ENCODE measurements around the gene HSH2D. TPM values are rescaled to one million over a fixed set of nuclear protein-coding genes. Genes with fewer than 3 reads are reported as not detected.

The HSH2D gene
- total RNA-seq, 2 experiments from 2014 or later: 23.6 to 26.1 TPM

GRCh38 chr19:16139752-16140151 is 3.7 kb upstream of the HSH2D start:
- H3K4me3 Mint-ChIP-seq: no peak overlapping the region
- H3K9me3 Mint-ChIP-seq: no peaks in the 10 kb centered on the region
- H3K4me1 Mint-ChIP-seq (ENCODE audit: low read depth): peaks cover 13% of the 10 kb centered on the region
- no peak for DNase-seq
- ChIA-PET CTCF (interaction anchor here (0.7 kb wide), 1 partner anchor 77 kb away, joined by 3 read pairs; no protein-coding TSS in a partner anchor), POLR2A (no interaction called here)
- no peak overlapping the region for H3K27ac Mint-ChIP-seq
- intact Hi-C loops (cut with micrococcal nuclease): no loop called here
- H3K27me3 Mint-ChIP-seq: no peaks in the 10 kb centered on the region
- H3K36me3 Mint-ChIP-seq: peaks cover 4% of the 10 kb centered on the region

DNA sequence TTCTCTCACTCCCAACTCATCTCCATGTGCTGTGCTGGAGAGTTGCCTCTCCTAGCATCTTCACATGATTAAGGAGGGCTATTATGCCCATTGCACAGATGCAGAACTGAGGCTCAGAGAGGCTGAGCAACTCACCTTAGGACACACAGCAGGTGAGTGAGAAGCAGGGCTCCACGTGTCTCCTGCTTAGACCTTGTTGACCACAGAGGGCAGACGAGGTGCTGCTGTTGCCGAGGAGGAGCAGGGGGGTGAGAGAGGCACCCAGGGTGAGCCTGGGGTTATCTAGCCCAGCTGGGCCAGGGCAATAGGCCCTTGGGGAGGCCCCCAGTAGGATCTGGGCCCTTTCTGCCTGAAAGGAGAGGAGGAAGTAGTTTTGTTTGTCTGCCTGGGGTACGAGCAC is 2.4 kb upstream of the HSH2D start:
- POLR2A ChIA-PET: interaction anchor here (0.7 kb wide), 1 partner anchor 12 kb away, joined by 3 read pairs; no protein-coding TSS in a partner anchor
- peaks cover 21% of the 10 kb centered on the region for H3K4me1 Mint-ChIP-seq (ENCODE audit: low read depth)

GRCh38 chr19:16142032-16142580 is 1.4 kb upstream of the HSH2D start:
- intact Hi-C loops (cut with micrococcal nuclease): no loop called here
- POLR2A ChIA-PET: no interaction called here
- CTCF ChIA-PET: interaction anchor here (1.4 kb wide), 1 partner anchor 79 kb away, joined by 3 read pairs; no protein-coding TSS in a partner anchor
- Mint-ChIP-seq H3K27ac (no peak overlapping the region), H3K4me1 (ENCODE audit: low read depth) (peaks cover 26% of the 10 kb centered on the region), H3K4me3 (no peak overlapping the region), H3K9me3 (no peaks in the 10 kb centered on the region), H3K36me3 (peaks cover 4% of the 10 kb centered on the region), H3K27me3 (no peaks in the 10 kb centered on the region)
- no peak for DNase-seq

More for the DNA sequence above, 2.4 kb upstream of the HSH2D start:
- Mint-ChIP-seq H3K27ac (no peak overlapping the region), H3K9me3 (no peaks in the 10 kb centered on the region), H3K36me3 (peaks cover 4% of the 10 kb centered on the region), H3K27me3 (no peaks in the 10 kb centered on the region), H3K4me3 (no peak overlapping the region)
- no peak for DNase-seq
- intact Hi-C loops (cut with micrococcal nuclease): no loop called here
- CTCF ChIA-PET: interaction anchor here (1.4 kb wide), 1 partner anchor 78 kb away, joined by 3 read pairs; no protein-coding TSS in a partner anchor

GRCh38 chr19:16144216-16144581 is 714 bp downstream of the HSH2D start:
- Mint-ChIP-seq H3K27ac (peak overlapping the region; percentile 92), H3K36me3 (peaks cover 6% of the 10 kb centered on the region), H3K4me3 (peak overlapping the region; percentile 92), H3K27me3 (no peaks in the 10 kb centered on the region), H3K9me3 (no peaks in the 10 kb centered on the region), H3K4me1 (ENCODE audit: low read depth) (peaks cover 26% of the 10 kb centered on the region)
- POLR2A ChIA-PET: interaction anchor here (0.6 to 1.7 kb wide), 7 partner anchors 9 to 913 kb away, joined by 3 to 8 read pairs (median 6); partner anchors contain the start of gene FAM32A
- CTCF ChIA-PET: interaction anchor here (0.6 to 2.2 kb wide), 7 partner anchors 26 to 238 kb away, joined by 3 to 19 read pairs (median 3); partner anchors contain the start of gene CIB3
- DNase-seq: no peak
- intact Hi-C loops (cut with micrococcal nuclease): loop anchor here (2.0 kb wide), 1 partner anchor 25 kb away; no protein-coding TSS in a partner anchor

DNA sequence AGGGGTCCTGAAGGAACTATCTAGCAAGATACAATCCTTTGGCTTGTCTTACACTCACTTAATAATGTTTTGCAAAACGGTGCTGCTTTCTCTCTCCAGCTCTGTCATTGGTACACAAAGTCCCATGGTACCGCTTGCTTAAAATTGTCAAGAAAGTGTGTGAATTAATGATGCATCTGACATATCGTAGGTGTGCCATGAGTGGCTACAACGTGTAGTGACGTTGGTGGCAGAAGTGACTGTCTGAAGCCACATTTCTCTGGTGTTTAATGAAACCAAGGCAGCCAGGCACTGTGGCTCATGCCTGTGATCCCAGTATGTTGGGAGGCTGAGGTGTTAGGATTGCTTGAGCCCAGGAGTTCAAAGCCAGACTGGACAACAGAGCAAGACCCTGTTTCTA is 2.6 kb downstream of the HSH2D start:
- Mint-ChIP-seq H3K4me3 (no peak overlapping the region), H3K4me1 (ENCODE audit: low read depth) (peaks cover 26% of the 10 kb centered on the region), H3K9me3 (no peaks in the 10 kb centered on the region), H3K36me3 (peaks cover 6% of the 10 kb centered on the region), H3K27ac (no peak overlapping the region), H3K27me3 (no peaks in the 10 kb centered on the region)
- intact Hi-C loops (cut with micrococcal nuclease): no loop called here
- no peak for DNase-seq
- ChIA-PET CTCF (no interaction called here), POLR2A (no interaction called here)

- no peak for DNase-seq
- Mint-ChIP-seq H3K27ac (no peak overlapping the region), H3K4me1 (ENCODE audit: low read depth) (peaks cover 21% of the 10 kb centered on the region), H3K9me3 (no peaks in the 10 kb centered on the region), H3K27me3 (no peaks in the 10 kb centered on the region), H3K36me3 (peaks cover 18% of the 10 kb centered on the region), H3K4me3 (no peak overlapping the region)
- ChIA-PET POLR2A (no interaction called here), CTCF (interaction anchor here (0.6 kb wide), 1 partner anchor 29 kb away, joined by 3 read pairs; no protein-coding TSS in a partner anchor)
- intact Hi-C loops (cut with micrococcal nuclease): no loop called here
Measured at GRCh38 chr19:16148443-16149229, 5.2 kb downstream of the HSH2D start.

DNA sequence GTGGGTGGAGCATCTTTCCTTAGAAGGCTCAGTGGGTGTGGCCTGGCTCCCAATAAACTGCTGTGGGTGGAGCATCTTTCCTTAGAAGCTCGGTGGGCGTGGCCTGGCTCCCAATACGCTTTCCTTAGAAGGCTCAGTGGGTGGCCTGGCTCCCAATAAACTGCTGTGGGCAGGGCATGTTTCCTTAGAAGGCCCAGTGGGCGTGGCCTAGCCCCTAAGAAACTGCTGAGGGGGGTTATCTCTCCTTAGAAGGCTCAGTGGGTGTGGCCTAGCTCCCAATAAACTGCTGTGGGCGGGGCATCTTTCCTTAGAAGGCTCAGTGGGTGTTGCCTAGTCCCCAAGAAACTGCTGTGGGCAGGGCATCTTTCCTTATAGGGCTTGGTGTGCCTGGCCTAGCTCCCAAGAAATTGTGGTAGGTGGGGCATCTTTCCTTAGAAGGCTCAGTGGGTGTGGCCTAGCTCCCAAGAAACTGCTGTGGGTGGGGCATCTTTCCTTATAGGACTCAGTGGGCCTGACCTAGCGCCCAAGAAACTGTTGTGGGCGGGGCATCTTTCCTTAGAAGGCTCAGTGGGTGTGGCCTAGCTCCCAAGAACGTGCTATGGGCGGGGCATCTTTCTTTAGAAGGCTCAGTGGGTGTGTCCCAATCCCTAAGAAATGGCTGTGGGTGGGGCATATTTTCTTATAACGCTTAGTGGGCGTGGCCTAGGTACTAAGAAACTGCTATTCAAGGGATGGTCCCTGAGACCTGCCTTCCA is 10.3 kb downstream of the HSH2D start:
- peak; percentile 17 for DNase-seq
- H3K4me1 Mint-ChIP-seq (ENCODE audit: low read depth): no peaks in the 10 kb centered on the region
- POLR2A ChIA-PET: interaction anchor here (1.0 to 2.2 kb wide), 3 partner anchors 8 to 12 kb away, joined by 3 to 7 read pairs (median 4); partner anchors contain the start of gene HSH2D
- intact Hi-C loops (cut with micrococcal nuclease): no loop called here
- peaks cover 49% of the 10 kb centered on the region for H3K36me3 Mint-ChIP-seq
- no peaks in the 10 kb centered on the region for H3K9me3 Mint-ChIP-seq
- H3K4me3 Mint-ChIP-seq: no peak overlapping the region
- no peak overlapping the region for H3K27ac Mint-ChIP-seq
- CTCF ChIA-PET: interaction anchor here (1.2 to 1.6 kb wide), 2 partner anchors 31 to 91 kb away, joined by 3 to 4 read pairs; partner anchors contain the start of gene FAM32A
- no peaks in the 10 kb centered on the region for H3K27me3 Mint-ChIP-seq

DNA sequence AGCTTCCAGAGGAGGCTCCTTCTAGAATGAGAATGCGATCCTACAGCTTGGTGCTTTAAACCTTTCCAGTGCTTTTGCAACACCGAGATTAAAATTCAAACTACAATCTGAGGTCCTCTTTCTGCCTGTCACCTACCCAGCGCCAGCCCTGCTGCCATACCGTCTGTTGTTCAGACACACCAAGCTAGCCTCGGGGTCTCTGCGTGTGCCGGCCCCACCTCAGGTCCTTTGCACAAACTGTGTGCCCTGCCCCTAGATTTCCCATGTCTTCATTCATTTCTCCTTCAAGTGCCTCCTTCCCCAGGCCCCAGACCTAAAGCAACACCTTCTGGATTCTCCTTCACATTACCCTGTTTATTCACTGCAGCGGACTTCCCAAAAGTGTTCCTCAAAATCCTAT is 11.1 kb downstream of the HSH2D start:
- Mint-ChIP-seq H3K4me3 (no peak overlapping the region), H3K27me3 (no peaks in the 10 kb centered on the region), H3K36me3 (peaks cover 47% of the 10 kb centered on the region), H3K27ac (no peak overlapping the region), H3K4me1 (ENCODE audit: low read depth) (no peaks in the 10 kb centered on the region), H3K9me3 (no peaks in the 10 kb centered on the region)
- CTCF ChIA-PET: interaction anchor here (0.6 to 1.2 kb wide), 2 partner anchors 92 to 100 kb away, joined by 3 read pairs; no protein-coding TSS in a partner anchor
- intact Hi-C loops (cut with micrococcal nuclease): no loop called here
- POLR2A ChIA-PET: no interaction called here
- no peak for DNase-seq

GRCh38 chr19:16155128-16155527 is 11.6 kb downstream of the HSH2D start:
- intact Hi-C loops (cut with micrococcal nuclease): no loop called here
- no peaks in the 10 kb centered on the region for H3K27me3 Mint-ChIP-seq
- H3K9me3 Mint-ChIP-seq: no peaks in the 10 kb centered on the region
- H3K36me3 Mint-ChIP-seq: peaks cover 47% of the 10 kb centered on the region
- DNase-seq: no peak
- CTCF ChIA-PET: interaction anchor here (0.6 to 1.2 kb wide), 2 partner anchors 92 to 101 kb away, joined by 3 read pairs; no protein-coding TSS in a partner anchor
- H3K4me1 Mint-ChIP-seq (ENCODE audit: low read depth): no peaks in the 10 kb centered on the region
- no peak overlapping the region for H3K4me3 Mint-ChIP-seq
- POLR2A ChIA-PET: no interaction called here
- H3K27ac Mint-ChIP-seq: no peak overlapping the region

GRCh38 chr19:16156904-16157303 is 13.4 kb downstream of the HSH2D start:
- Mint-ChIP-seq H3K9me3 (no peaks in the 10 kb centered on the region), H3K4me3 (no peak overlapping the region), H3K27me3 (no peaks in the 10 kb centered on the region), H3K27ac (no peak overlapping the region), H3K4me1 (ENCODE audit: low read depth) (peaks cover 17% of the 10 kb centered on the region), H3K36me3 (peaks cover 47% of the 10 kb centered on the region)
- DNase-seq: no peak
- CTCF ChIA-PET: interaction anchor here (0.9 kb wide), 1 partner anchor 94 kb away, joined by 4 read pairs; no protein-coding TSS in a partner anchor
- POLR2A ChIA-PET: interaction anchor here (0.7 kb wide), 1 partner anchor 1909 kb away, joined by 4 read pairs; no protein-coding TSS in a partner anchor
- intact Hi-C loops (cut with micrococcal nuclease): no loop called here

DNA sequence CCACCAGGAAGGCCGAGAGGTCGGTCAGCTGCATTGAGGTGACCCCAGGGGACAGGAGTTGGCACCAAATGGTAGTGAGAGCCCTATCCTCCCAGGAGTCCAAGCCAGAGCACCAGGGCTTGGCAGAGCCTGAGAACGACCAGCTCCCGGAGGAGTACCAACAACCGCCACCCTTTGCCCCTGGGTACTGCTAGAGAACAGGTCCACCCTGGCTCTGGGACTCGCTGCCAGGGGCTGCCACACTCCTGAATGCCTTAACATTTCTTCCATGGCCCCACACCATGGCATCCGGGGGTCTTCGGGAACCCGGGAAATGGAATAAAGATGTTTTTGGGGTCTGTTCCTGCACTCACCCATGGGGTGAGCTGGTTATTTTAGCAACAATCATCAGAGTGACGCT is 14.1 kb downstream of the HSH2D start:
- ChIA-PET POLR2A (no interaction called here), CTCF (interaction anchor here (0.9 kb wide), 1 partner anchor 95 kb away, joined by 4 read pairs; no protein-coding TSS in a partner anchor)
- intact Hi-C loops (cut with micrococcal nuclease): no loop called here
- peaks cover 45% of the 10 kb centered on the region for H3K36me3 Mint-ChIP-seq
- peaks cover 18% of the 10 kb centered on the region for H3K4me1 Mint-ChIP-seq (ENCODE audit: low read depth)
- no peaks in the 10 kb centered on the region for H3K9me3 Mint-ChIP-seq
- H3K27ac Mint-ChIP-seq: no peak overlapping the region
- DNase-seq: no peak
- H3K27me3 Mint-ChIP-seq: no peaks in the 10 kb centered on the region
- no peak overlapping the region for H3K4me3 Mint-ChIP-seq

Data from activated CD4-positive, alpha-beta memory T cell treated with anti-CD3 and anti-CD28 coated beads for 36 hours (primary cell).